ENCODE results near the gene ACADS.

Gene ACADS

DNA sequence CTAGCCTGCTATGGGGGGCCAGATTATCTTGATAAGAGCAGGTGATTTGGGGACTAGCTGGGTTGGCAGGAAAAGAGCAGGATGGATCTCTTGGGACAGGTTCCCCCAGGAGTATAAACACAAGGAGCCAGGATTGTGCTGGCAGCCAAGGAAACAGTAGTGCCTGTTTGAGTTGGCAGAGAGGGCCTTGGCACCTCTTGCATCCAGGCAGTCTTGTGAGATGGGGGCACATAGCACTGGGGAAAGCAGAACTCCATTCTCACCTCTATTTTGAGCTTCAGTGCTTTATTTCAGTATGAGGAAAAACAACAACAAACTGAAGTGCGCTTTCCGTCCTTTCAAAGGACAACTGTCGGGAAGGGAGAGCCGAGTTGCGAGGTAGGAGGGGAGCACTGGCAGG lies 24.7 kb upstream of the ACADS start:
- no peak for DNase-seq (ENCODE audit: low read depth in 2 of 2)

DNA sequence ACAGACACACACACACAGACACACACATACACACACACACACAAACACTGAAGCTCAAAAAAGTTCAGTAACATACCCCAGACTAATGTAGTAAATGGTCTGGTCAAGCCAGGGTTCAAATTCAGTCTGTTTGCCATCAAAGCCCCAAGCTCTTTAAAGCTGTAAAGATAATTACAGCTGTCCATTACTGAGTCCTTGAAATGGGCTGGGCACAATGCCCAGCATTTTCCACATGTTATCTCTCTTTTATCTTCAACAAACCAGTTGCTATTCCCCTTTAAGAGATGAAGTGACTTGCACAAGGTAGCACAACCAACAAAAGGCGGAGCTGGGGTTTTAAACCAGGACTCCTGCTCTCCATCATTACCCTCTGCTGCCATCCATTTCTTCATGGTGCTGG lies 23.0 kb upstream of the ACADS start:
- DNase-seq (ENCODE audit: low read depth in 2 of 2), result no peak

DNA sequence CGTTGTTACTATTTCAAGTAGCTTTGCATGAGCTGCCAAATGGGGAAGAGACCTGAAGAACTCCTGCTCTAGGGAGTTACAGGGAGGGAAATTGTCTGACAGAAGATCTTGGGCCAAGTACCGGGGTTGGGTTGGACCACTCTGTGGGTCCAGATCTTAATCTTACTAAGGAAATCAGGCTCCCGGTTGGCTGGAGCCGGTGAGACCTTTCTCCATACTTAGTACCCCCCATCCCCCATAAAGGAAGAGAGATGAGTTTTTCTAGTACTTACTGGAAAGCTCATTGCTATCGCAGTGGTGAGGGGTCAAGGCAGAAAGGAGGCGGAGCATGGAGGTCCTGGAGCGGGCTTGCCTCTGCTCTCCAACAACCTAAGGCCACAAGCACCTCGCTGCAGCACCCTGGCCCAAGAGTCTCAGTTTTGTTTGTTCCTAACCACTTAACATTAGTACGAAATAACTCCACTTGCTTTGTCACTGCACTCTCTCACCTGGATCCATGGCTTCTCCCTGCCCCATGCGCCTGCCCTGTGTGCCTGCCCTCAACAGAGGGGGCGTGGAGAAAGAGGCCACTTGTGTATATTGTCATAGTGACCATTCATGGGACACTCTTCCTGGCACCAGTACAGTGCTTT lies 22.2 kb upstream of the ACADS start:
- no peak for DNase-seq (ENCODE audit: low read depth in 2 of 2)

DNA sequence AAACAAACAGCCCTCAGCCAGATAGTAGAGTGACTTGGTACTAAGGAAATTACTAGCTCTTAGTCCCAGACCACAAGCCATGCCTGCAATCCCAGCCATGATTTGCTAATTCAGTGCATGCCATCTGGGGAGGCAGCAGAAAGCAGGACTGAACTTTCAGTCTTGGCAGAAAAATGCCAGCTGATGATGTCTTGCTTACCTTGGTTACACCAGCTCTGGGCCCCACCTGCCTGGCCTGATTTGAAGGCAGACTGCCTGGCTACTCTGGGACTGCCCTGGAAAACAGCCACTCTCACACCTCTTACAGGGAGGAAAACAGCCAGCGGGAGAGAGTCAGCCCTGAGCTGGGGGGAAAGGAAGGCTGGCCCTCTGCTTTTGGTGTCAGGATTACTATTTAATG lies 20.0 kb upstream of the ACADS start:
- no peak for DNase-seq (ENCODE audit: low read depth in 2 of 2)

DNA sequence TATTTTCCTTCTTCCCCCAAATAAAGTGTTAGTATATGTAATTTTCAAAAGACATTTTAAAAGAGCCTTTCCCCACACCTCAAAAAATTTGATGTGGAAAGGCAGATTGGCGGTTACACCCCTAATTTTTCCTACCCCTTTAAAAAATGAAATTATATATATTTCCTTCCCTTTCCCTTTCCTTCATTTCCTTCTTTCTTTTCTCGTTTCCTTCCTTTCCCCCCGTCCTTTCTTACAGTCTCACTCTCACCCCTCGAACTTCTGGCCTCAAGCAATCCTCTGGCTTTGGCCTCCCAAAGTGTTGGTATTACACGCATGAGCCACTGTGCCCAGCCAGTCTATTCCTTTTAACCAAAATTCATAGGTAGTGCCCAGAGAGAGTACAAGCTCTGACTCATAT lies 19.6 kb upstream of the ACADS start:
- DNase-seq (ENCODE audit: low read depth in 2 of 2), result no peak

DNA sequence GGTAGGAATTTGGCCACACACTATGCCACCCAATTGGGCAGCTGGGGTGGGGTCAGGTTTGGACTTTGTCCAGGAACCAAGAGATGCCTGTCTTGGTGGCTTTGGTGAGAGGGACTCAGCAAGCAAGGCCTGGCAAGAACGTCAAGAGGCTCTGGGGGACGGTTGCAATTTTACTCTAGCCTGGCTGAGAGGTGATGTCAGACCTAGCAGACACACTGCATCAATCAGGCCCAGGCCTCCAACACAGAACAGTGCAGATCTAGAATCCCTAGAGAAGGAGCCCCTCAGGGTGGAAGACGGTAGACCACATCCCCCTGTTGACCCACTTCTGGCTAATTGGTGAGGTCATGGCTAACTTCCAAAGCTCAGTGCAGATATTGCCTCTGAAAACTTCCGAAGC lies 17.0 kb upstream of the ACADS start:
- DNase-seq (ENCODE audit: low read depth in 2 of 2), result no peak

DNA sequence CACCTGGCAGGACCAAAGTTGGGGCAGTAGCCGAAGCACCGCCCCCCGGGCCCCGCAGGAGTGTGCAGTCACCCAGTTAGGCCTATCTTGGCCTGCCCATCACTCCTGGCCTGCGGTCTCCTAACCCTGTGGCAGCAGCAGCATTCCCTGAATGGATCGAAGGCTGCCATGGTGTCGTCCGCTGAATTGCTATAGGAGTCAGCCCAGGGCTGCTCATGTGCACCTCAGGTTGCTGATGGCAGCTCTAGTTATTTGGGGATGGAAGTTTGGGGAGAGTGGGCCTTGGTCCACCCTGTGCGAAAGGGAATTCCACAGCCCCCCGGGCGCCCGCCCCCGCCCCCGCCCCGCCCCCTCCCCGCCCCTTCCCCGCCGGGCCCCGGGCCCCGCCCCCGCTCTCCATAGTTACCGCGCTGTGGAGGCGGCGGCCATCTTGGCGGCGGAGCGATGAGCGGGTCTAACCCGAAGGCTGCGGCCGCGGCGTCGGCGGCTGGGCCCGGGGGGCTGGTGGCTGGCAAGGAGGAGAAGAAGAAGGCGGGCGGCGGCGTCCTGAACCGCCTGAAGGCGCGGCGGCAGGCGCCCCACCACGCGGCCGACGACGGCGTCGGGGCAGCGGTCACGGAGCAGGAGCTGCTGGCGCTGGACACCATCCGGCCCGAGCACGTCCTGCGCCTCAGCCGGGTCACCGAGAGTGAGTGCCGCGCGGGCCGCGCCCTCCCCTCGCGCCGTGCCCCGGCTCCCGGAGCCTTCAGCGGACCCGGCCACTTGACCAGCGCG lies 15.4 kb upstream of the ACADS start, which contains the start of gene UNC119B:
Gene UNC119B (plus strand): TSS at position 428 of the 774 bp plus-strand sequence. CDS start 17 bp downstream, at position 445.
- peak; percentile 49 to 60 for DNase-seq (ENCODE audit: low read depth in 2 of 2)

DNA sequence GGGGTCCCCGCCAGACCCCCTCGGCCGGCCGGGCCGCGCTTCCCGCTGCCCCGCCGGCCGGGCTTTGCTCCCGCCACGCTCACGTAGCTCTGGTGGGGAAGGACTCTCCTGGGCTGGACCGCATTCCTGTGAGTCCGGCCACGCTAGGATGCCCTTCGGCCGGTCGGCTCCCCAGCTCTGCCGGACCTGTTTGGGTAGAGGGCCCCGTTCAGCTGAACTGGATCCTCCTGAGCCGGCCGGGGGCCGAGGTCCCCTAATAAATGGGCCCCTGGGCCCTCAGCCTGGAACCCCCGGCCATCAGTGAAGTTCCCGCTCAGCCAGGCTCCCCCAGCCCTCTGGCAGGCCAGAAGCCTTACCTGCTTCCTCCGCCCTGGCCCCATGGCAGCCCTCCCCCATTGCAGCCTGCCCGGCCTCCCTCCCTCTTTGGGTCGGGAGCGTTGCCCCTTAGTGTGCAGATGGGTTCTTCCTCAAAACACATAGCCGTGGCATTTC lies 14.8 kb upstream of the ACADS start:
- no peak for DNase-seq (ENCODE audit: low read depth in 2 of 2)

DNA sequence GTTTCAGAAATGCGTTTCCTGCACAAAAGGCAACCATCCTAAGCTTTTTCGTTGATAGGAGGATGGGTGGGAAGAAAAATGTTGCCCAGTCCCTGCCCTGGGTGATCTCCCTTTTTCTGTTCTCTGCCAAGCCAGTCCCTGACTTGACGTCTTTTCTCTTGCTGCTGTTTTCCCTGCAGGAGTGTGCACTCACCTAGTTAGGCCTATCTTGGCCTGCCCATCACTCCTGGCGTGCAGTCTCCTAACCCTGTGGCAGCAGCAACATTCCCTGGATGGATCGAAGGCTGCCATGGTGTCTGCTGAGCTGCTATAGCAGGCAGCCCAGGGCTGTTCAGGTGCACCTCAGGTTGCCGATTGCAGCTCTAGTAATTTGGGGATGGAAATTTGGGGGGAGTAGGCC lies 14.2 kb upstream of the ACADS start:
- no peak for DNase-seq (ENCODE audit: low read depth in 2 of 2)

DNA sequence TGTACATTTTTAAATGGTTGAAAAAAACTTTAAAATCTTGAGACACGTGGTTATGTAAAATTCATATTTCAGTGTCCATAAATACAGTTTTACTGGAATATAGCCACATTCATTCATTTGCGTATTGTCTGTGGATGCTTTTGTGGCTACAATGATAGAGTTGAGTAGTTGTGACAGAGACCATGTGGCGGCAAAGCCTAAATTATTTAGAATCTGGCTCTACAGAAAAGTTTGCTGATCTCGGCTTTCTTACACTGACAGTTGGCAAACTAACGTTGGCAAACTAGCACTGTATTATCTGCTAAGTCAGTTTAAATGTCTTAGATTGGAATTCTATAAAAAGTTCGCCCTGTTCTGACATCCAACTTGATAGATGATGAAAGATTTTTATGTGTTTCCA lies 13.0 kb upstream of the ACADS start:
- no peak for DNase-seq (ENCODE audit: low read depth in 2 of 2)

DNA sequence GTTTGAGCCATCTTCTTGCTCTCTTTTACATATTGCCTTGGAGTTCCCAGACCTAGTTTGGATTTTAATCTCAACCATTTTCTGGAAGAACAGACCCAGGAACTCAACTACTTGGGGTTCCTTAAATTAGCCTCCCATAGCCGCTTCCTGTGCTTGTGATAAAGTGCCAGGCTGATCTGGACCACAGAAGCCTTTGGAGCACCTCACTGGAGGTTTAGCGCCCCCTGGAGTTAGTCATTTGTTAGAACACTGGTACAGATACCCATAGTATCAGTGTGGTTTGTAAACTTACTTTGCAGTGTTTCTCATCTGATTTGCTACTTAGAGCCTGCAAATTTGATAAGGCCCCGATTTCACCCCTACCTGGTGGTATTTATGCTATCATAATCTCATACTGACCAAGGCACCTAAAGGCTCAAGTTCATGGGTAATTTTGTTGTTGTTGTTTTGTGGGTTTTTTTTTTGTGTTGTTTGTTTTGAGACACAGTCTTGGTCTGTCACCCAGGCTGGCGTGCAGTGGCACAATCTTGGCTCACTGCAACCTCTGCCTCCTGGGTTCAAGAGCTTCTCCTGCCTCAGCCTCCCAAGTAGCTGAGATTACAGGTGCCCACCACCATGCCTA lies 11.7 kb upstream of the ACADS start:
- peak; percentile 29 to 33 for DNase-seq (ENCODE audit: low read depth in 2 of 2)

DNA sequence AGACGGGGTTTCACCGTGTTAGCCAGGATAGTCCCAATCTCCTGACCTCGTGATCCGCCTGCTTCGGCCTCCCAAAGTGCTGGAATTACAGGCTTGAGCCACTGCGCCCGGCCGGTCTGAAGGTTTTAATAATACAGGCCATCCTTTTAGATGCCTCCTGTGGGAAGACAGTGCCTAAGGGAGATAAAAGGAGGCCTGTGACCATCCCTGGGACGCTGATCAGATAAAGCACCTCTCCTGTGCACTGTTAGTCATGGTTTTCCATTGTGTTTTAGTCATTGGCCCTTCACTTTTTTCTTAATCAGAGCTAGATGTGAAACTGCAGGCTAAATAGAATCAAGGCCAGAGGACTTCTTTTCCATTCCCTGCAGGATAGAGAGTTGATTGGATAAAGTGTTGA lies 7.6 kb upstream of the ACADS start:
- DNase-seq (ENCODE audit: low read depth in 2 of 2), result no peak

DNA sequence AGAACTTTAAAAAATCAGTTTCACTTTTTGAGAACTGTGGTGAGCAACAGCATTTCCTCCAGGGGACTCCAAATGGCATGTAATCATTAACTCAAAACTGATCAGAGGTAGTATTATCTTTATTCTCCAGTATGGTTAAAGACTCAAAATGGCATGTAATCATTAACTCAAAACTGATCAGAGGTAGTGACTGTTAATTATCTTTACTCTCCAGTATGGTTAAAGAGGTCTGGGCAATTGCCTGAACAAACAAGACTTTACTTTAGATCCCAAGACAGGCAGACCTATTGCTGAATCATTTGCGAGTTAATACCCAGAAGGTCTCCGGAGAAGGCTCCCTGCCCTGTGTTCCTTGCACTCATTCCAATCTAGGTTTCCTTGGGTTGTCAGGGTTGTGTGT lies 6.6 kb upstream of the ACADS start:
- no peak for DNase-seq (ENCODE audit: low read depth in 2 of 2)

DNA sequence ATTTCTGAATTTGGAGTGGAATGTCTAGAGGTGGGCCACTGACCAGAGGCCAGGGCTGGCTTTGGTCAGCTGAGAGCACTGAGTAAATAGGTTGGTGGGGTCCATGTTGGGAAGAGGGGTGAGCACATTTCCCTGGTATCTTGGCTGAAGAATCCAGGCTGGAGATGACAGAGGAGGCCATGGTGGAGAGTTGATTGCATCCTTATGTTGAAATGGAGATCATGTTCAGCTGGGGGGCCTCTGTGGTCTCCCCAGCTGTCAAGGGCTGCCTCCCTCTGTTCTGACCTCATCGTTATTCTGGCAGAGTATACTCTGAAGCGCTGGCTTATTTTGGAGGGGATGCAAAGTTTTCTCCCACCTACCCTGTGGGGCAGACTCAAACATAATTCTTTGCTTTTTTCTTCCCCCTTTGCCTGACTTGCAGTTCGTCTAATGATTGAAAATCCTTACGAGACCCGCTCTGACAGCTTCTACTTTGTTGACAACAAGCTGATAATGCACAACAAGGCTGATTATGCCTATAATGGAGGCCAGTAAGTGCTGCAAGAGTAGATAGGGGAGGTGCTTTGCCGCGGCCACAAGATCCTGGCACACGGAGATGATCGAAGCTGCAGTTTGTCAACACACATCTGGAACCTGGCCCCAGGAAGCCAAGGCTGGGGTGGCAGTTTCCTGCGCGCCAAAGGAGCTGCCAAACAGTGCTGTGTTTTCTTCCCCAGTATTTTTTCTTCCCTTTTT lies 6.0 kb upstream of the ACADS start:
- no peak for DNase-seq (ENCODE audit: low read depth in 2 of 2)

DNA sequence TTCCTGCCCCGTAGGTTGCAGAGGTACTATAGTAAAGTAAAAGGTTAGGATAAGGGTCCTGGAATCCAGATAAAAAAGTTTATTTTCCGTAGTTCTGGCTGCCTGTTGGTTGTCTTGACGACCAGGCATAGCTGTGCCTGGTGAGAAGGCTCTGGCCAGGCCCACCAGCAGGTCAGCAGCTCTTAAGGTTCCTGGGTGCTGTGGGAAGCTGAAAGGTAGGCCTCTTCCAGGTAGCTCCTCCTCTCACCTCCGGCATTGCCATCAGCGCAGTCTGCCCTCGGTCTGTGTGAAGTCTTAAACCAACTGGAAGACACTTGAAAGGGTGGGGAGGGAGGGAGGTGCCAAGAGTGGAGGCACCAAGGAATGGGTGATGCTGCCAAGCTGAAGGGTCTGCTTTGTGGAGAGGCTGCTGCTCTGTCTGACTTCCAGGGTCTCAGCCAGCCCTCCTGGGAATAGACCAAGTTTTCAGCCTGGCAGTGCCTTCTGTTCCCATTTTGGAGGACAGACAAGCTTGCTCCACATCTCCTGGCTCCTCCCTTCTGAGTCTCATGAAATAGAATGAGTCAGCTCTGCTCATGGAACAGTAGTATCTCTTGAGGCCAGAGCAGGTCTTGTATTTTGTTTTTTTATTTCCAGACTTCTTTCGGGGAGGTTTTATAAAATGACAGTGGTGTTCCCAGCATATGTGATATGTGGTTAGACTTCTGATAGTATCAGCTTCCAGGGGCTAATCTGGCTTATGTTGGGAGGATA lies 5.2 kb upstream of the ACADS start:
- no peak for DNase-seq (ENCODE audit: low read depth in 2 of 2)

DNA sequence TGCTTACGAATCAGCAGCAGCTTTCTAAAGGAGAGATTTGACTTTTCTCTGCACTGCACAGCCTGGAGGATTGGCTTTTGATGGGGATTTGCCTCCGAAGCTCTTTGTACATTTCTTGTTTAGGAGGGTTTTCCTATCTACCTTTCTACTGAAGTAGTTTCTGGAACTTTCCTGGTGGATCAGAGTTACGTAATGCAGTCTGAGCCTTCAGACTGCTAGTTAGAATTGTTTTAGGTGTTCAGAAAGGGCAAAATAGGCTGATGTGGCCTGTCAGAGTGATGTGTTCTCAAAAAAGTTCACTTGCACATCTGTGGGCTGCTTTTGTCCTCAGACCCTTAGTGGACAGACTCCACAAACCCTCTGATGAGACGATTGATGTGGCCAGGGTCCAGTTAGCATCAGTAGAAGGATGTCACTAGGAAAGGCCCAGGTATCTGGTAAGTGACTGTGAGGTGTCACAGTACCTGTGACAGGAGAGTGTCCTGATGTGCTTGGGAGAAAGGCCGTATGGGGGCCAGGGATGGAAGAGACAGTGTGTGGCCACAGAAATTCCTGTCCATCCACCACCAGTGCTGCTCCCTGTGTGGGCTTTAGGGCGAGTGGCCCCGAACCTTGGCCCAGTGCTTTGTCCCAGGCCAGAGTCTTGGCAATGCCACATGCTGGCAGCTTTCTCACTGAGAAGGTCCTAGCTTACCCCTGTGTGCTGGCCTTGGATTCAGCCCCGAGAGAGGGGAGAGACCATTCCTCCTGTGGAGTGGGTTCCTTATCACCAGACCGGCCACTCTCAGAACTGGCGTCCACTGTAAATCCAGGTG lies 4.4 kb upstream of the ACADS start:
- DNase-seq (ENCODE audit: low read depth in 2 of 2), result no peak

DNA sequence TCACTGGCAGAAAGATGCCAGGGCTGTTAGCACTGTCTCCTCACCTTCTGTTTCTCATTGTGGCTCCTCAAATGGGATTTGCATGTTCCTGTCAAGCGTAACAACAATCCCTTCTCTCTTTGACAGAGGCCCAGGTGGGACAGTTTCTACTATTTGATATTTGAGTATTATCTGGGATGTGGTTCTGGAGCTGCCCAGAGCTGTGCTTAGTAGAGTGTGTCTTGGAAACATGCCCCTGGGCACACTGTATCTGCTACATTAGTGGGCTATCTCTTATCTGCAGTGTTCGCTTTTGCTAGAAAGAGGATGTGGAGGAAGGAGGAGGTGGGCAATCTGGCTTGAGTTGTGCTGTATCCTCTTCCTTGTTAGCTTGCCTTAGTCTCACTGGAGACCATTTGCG lies 3.8 kb upstream of the ACADS start:
- no peak for DNase-seq (ENCODE audit: low read depth in 2 of 2)

DNA sequence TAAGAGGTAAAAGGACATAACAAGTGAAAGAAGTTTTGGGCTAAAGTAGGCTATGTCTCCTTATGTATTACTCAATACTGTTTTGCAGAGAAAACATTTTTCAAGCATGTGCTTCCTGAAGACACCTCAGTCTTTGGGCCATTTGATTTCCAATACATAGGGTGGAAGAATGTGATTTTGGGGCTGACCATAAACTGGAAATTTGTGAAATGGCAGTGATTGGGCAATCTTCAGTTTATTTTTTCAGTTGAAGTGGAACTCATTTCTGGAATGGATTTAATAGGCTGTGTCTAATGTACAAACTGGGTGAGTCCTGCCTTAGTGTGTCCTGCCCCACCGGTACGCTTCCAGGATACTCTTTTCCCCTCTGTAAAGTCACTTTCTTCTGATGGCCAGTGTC lies 2.8 kb upstream of the ACADS start:
- no peak for DNase-seq (ENCODE audit: low read depth in 2 of 2)

DNA sequence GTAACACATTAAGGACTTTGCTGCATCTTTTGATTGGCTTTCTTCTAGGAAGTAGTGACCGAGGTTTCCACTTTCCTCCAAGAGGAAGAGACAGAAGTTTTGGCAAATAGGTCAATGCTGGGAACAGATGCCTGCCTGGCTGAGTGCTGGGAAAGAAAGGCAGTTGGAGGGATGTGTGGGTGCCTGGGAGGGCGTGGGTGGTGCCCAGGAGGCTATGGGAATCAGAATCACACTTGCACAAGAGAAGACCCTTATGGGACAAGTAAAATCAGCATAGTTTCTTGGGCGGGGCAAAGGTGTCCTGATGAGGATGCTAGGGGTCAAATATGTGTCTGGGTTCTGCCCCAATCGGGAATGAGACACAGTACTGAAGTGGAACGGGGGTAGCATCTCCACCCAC lies 906 bp upstream of the ACADS start:
- no peak for DNase-seq (ENCODE audit: low read depth in 2 of 2)

DNA sequence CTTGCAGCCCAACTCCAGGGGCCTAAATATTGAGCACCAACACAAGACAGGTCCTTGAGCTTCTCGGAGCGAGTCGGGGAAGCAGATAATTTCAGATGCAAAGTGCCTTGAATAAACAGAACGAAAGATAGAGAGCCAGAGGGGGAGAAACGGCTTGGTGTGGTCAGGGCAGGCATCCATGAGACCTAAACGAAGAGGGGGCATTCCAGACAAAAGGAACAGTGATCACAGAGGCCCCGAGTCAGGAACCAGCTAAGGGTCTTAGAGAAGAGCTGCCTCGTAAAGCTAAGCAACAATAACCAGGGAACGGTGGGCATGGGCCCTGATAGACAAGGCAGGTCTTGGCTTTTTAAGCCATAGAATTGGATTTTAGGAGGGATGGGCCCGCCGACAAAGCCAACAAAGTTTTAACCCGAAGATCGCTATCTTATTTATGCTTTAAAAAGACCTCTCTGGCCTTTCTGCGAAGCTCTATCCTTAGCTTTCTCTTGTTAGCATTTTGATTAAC lies 421 bp upstream of the ACADS start:
- DNase-seq (ENCODE audit: low read depth in 2 of 2), result no peak

DNA sequence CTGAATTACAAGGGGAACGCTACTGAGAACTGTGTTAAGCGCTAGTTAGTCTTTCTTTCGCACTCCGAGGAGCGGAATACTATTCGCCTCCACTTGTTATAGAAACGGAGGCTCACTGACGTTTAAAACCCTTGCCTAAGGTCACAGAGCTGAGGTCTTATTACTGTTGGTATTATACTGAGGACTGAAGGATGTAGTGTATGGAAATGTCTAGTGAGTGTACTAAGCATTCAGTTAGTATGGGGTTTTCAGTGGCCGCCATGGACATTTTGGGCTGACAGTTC lies 826 bp downstream of the ACADS start:
- no peak for DNase-seq (ENCODE audit: low read depth in 2 of 2)

All from stimulated activated CD8-positive, alpha-beta memory T cell treated with anti-CD3 and anti-CD28 coated beads, Interleukin-15, amount 100 ng/mL, for 48 hours (primary cell).